DND-41 (cell line): ENCODE measurements around the gene PKD1.

ENCODE experiments used
- ATAC-seq: fragments of 200-7000 bp; cut with Tn5 transposase; 3 replicates; pipeline ENCODE4 v1.9.1; 2021; ENCODE audit warnings: low read depth; ENCODE audit not compliant: insufficient read depth
- DNase-seq: peaks from one replicate; pipeline ENCODE4 v3.0.0-alpha.2; 2020
- H2AFZ ChIP-seq: 2 replicates; pipeline ENCODE4 v1.6.0; 2012; ENCODE audit warnings: low read depth, low read length
- H3K27ac ChIP-seq: 2 replicates; pipeline ENCODE4 v1.5.1; 2012; ENCODE audit warnings: low read length, inconsistent platforms
- H3K27me3 ChIP-seq: fragments of 200-600 bp; sonication (generic); 2 replicates; pipeline ENCODE4 v1.6.0; 2012; ENCODE audit warnings: low read length, mild to moderate bottlenecking, inconsistent platforms; ENCODE audit not compliant: insufficient read depth, poor library complexity
- H3K36me3 ChIP-seq: 2 replicates; pipeline ENCODE4 v1.5.1; 2012; ENCODE audit warnings: low read length, inconsistent platforms; ENCODE audit not compliant: insufficient read depth
- H3K4me1 ChIP-seq: 2 replicates; pipeline ENCODE4 v1.5.1; 2012; ENCODE audit warnings: mild to moderate bottlenecking, low read length; ENCODE audit not compliant: insufficient read depth
- H3K4me2 ChIP-seq: 2 replicates; pipeline ENCODE4 v1.6.0; 2012; ENCODE audit warnings: mild to moderate bottlenecking, moderate library complexity, low read length, inconsistent platforms; ENCODE audit not compliant: insufficient read depth
- H3K4me3 ChIP-seq, 2 experiments: fragments of 200-600 bp in 1 of 2; shearing (Covaris generic) in 1 of 2; 2 replicates each; pipeline ENCODE4 v1.5.1; 2012 to 2016; ENCODE audit warnings: inconsistent platforms in 2 of 2, low read length in 2 of 2, mild to moderate bottlenecking in 2 of 2, low read depth in 1 of 2, moderate library complexity in 1 of 2
- H3K79me2 ChIP-seq: 2 replicates; pipeline ENCODE4 v1.6.0; 2012; ENCODE audit warnings: low read length, inconsistent platforms; ENCODE audit not compliant: insufficient read depth
- H3K9ac ChIP-seq: 2 replicates; pipeline ENCODE4 v1.6.0; 2012; ENCODE audit warnings: low read depth, mild to moderate bottlenecking, inconsistent platforms, low read length, moderate library complexity
- H3K9me3 ChIP-seq: 2 replicates; pipeline ENCODE4 v1.5.1; 2012; ENCODE audit warnings: low read length, moderate library complexity, mild to moderate bottlenecking, inconsistent platforms; ENCODE audit not compliant: insufficient read depth, severe bottlenecking
- H4K20me1 ChIP-seq: 2 replicates; pipeline ENCODE4 v1.6.0; 2012; ENCODE audit warnings: low read length; ENCODE audit not compliant: insufficient read depth
- EZH2 ChIP-seq: IDR thresholded peaks from 3 replicates; pipeline ENCODE4 v1.6.1; 2012; ENCODE audit warnings: borderline replicate concordance, low read depth, mild to moderate bottlenecking, moderate library complexity, low read length, inconsistent platforms; ENCODE audit not compliant: severe bottlenecking
- TF ChIP-seq, protein P1 (sequence below): IDR thresholded peaks from 2 replicates; pipeline ENCODE4 v1.5.1; 2012; ENCODE audit warnings: borderline replicate concordance, low read length, moderate library complexity, mild to moderate bottlenecking; ENCODE audit not compliant: poor library complexity, severe bottlenecking; ENCODE audit errors: extremely low read depth

Gene PKD1

DNA sequence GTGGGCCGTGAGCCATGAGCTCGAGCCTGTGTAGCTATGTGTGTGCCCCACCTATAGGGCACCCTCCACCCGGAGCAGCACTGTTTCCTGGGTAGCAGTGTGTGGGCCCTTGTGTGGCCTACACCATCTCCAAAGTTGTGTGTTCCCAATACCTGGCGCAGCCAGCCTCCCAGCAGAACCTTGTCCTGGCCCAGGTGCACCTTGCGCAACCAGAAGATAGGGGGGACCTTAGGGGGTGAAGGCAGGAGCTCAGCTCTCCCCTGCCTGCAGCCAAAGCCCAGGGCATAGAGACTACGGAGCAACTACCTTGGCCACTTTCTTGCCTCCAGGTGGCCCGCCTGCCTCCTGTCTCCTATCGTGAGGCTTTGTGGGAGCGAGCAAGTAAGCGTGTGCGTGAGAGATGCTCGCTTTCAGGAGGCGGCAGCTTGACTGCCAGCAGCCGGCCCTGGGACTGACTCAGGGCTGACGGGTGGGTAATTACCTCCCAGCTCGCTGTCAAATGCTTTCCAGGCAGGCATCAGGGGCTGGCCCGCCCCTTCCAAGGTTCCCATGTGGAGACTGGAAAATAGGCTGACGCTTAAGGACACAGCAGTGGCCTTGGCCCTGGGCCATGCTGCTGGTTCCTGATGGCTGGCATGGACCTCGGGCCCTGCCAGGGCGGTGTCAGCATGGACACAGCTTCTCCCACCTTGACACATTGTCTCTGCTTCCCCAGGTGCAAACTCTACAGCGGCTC is 38.9 kb upstream of the PKD1 start:
- H3K27ac ChIP-seq: no peak overlapping the region
- no peaks in the 10 kb centered on the region for H3K4me1 ChIP-seq
- ATAC-seq (no peak), DNase-seq (no peak)
- H3K9me3 ChIP-seq: no peaks in the 10 kb centered on the region
- no peak overlapping the region for H3K4me3 ChIP-seq
- H4K20me1 ChIP-seq: 0 out of 2 replicates have a peak, but pooled peaks cover 4% of the 10 kb centered on the region
- H3K4me2 ChIP-seq: no peak overlapping the region
- peaks cover 74% of the 10 kb centered on the region for H3K36me3 ChIP-seq
- H3K79me2 ChIP-seq: no peaks in the 10 kb centered on the region
- H3K9ac ChIP-seq: no peak overlapping the region
- H3K27me3 ChIP-seq: no peaks in the 10 kb centered on the region
- no peak overlapping the region for H2AFZ ChIP-seq
- TF ChIP-seq, protein P1, sequence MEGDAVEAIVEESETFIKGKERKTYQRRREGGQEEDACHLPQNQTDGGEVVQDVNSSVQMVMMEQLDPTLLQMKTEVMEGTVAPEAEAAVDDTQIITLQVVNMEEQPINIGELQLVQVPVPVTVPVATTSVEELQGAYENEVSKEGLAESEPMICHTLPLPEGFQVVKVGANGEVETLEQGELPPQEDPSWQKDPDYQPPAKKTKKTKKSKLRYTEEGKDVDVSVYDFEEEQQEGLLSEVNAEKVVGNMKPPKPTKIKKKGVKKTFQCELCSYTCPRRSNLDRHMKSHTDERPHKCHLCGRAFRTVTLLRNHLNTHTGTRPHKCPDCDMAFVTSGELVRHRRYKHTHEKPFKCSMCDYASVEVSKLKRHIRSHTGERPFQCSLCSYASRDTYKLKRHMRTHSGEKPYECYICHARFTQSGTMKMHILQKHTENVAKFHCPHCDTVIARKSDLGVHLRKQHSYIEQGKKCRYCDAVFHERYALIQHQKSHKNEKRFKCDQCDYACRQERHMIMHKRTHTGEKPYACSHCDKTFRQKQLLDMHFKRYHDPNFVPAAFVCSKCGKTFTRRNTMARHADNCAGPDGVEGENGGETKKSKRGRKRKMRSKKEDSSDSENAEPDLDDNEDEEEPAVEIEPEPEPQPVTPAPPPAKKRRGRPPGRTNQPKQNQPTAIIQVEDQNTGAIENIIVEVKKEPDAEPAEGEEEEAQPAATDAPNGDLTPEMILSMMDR: no peak
- no peak for TF ChIP-seq EZH2

DNA sequence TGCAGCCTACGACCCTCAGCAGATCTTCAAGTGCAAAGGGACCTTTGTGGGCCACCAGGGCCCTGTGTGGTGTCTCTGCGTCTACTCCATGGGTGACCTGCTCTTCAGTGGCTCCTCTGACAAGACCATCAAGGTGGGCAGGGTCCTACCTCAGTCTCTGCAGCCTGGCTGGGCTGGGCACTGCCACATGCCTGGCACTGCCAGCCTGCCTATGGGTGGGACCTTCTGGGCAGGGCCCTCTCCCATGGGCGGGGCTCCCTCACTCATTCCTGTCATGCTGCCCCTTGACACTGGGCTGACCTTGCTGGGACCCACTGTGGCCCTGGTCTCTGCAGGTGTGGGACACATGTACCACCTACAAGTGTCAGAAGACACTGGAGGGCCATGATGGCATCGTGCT is 38.2 kb upstream of the PKD1 start:
- no peaks in the 10 kb centered on the region for H3K9me3 ChIP-seq
- no peak overlapping the region for H3K9ac ChIP-seq
- H3K27me3 ChIP-seq: no peaks in the 10 kb centered on the region
- H3K79me2 ChIP-seq: no peaks in the 10 kb centered on the region
- H3K4me3 ChIP-seq: no peak overlapping the region
- ATAC-seq (no peak), DNase-seq (no peak)
- TF ChIP-seq, protein P1: no peak
- TF ChIP-seq EZH2: no peak
- 0 out of 2 replicates have a peak, but pooled peaks cover 4% of the 10 kb centered on the region for H4K20me1 ChIP-seq
- H3K36me3 ChIP-seq: peaks cover 80% of the 10 kb centered on the region
- no peak overlapping the region for H3K4me2 ChIP-seq
- H3K4me1 ChIP-seq: no peaks in the 10 kb centered on the region
- no peak overlapping the region for H3K27ac ChIP-seq
- no peak overlapping the region for H2AFZ ChIP-seq

DNA sequence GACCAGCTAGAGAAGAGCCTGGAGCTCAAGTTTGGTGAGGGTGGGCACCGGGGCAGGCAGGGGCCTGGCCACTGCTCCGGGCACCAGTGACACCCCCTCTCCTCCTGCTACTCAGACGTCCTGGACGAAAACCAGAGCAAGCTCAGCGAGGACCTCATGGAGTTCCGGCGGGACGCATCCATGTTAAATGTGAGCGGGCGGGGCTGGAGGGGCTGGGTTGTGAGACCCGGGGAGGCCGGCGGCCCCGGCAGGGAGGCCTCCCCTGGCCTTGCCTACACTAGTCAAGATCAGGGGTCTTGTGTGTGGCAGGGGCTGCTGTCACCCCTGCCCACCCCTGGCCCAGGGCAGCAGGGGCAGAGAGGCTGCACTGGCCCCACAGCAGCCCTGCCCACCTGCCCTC is 37.7 kb upstream of the PKD1 start:
- Histone ChIP-seq H3K9ac (no peak overlapping the region), H3K4me2 (no peak overlapping the region), H3K4me3 (no peak overlapping the region), H3K4me1 (no peaks in the 10 kb centered on the region), H3K27ac (no peak overlapping the region), H2AFZ (no peak overlapping the region), H3K36me3 (peaks cover 85% of the 10 kb centered on the region), H3K79me2 (no peaks in the 10 kb centered on the region), H4K20me1 (peaks cover 5% of the 10 kb centered on the region; the same call in 1 of the 2 replicates), H3K27me3 (no peaks in the 10 kb centered on the region), H3K9me3 (no peaks in the 10 kb centered on the region)
- DNase-seq (no peak), ATAC-seq (no peak)
- TF ChIP-seq, protein P1: no peak
- TF ChIP-seq EZH2: no peak
